IMR-90 (cell line): Measurements from ENCODE around the gene PMPCA. TPM values are rescaled to one million over a fixed set of nuclear protein-coding genes. Genes with fewer than 3 reads are reported as not detected.

Experiments used
- ATAC-seq: fragments of 200-7000 bp; cut with Tn5 transposase; 2 replicates; pipeline ENCODE4 v1.9.1; 2020; ENCODE audit warnings: low read depth, mild to moderate bottlenecking, moderate library complexity
- BruUV-seq: library from RNA; stranded (reverse); fragments of 400-500 nt; replicated peaks from 2 replicates; lab custom pipeline; 2021; lab: Mats Ljungman, UMichigan
- CTCF ChIA-PET: fragments of 300-600 bp; formaldehyde crosslinking; extraction: SDS; loops from one replicate; lab custom pipeline; 2021; ENCODE audit warnings: antibody characterized with exemption; lab: Yijun Ruan, JAX
- POLR2A ChIA-PET: fragments of 300-600 bp; sonication (Branson Sonifier 250); formaldehyde crosslinking; loops from one replicate; lab custom pipeline; 2022; ENCODE audit warnings: antibody characterized with exemption; ENCODE audit not compliant: unreplicated experiment; lab: Charles Lee
- DNase-seq: peaks from one replicate; pipeline ENCODE4 v3.0.0; 2013
- H2AFZ ChIP-seq: replicated peaks from 2 replicates; pipeline ENCODE3; 2013; ENCODE audit warnings: low read length, mild to moderate bottlenecking; ENCODE audit not compliant: poor library complexity
- H2AK5ac ChIP-seq: 2 replicates; pipeline ENCODE4 v1.6.1; 2013; ENCODE audit warnings: low read depth, low read length, inconsistent platforms
- H2AK9ac ChIP-seq: replicated peaks from 2 replicates; pipeline ENCODE3; 2013; ENCODE audit warnings: mild to moderate bottlenecking, low read depth, low read length, moderate library complexity; ENCODE audit not compliant: poor library complexity
- H2BK120ac ChIP-seq: 2 replicates; pipeline ENCODE4 v1.6.1; 2013; ENCODE audit warnings: low read depth, low read length, inconsistent platforms
- H2BK15ac ChIP-seq: 3 replicates; pipeline ENCODE4 v1.6.1; 2013; ENCODE audit warnings: low read depth, low read length, inconsistent platforms
- H2BK20ac ChIP-seq: 2 replicates; pipeline ENCODE4 v1.6.1; 2013; ENCODE audit warnings: low read depth, mild to moderate bottlenecking, inconsistent platforms, low read length, moderate library complexity
- H2BK5ac ChIP-seq: 2 replicates; pipeline ENCODE4 v1.6.1; 2013; ENCODE audit warnings: mild to moderate bottlenecking, low read depth, low read length, inconsistent platforms; ENCODE audit not compliant: poor library complexity, severe bottlenecking
- H3K14ac ChIP-seq: replicated peaks from 2 replicates; pipeline ENCODE4 v1.6.1; 2013; ENCODE audit warnings: low read depth, low read length, inconsistent platforms
- H3K18ac ChIP-seq: 2 replicates; pipeline ENCODE4 v1.6.1; 2013; ENCODE audit warnings: low read depth, low read length, control low read depth
- H3K23ac ChIP-seq: 2 replicates; pipeline ENCODE4 v1.6.1; 2013; ENCODE audit warnings: low read depth, low read length, inconsistent platforms
- H3K27ac ChIP-seq: 2 replicates; pipeline ENCODE4 v1.5.1; 2013; ENCODE audit warnings: mild to moderate bottlenecking, control low read depth, low read length; ENCODE audit not compliant: insufficient read depth
- H3K27me3 ChIP-seq: 2 replicates; pipeline ENCODE4 v1.6.1; 2013; ENCODE audit warnings: low read length; ENCODE audit not compliant: control insufficient read depth, insufficient read depth
- H3K36me3 ChIP-seq: 2 replicates; pipeline ENCODE4 v1.6.1; 2013; ENCODE audit warnings: low read length, mixed read lengths; ENCODE audit not compliant: control insufficient read depth, insufficient read depth
- H3K4ac ChIP-seq: 2 replicates; pipeline ENCODE4 v1.6.1; 2013; ENCODE audit warnings: low read depth, low read length, inconsistent platforms
- H3K4me1 ChIP-seq: 2 replicates; pipeline ENCODE4 v1.6.1; 2013; ENCODE audit warnings: low read length, mixed read lengths; ENCODE audit not compliant: control insufficient read depth, insufficient read depth
- H3K4me2 ChIP-seq: 2 replicates; pipeline ENCODE4 v1.6.1; 2013; ENCODE audit warnings: low read depth, mild to moderate bottlenecking, control low read depth, low read length, moderate library complexity
- H3K4me3 ChIP-seq: 2 replicates; pipeline ENCODE4 v1.5.1; 2013; ENCODE audit warnings: low read depth, mild to moderate bottlenecking, control low read depth, low read length, moderate library complexity; ENCODE audit not compliant: insufficient read depth
- H3K56ac ChIP-seq: 2 replicates; pipeline ENCODE4 v1.6.1; 2013; ENCODE audit warnings: low read length, inconsistent platforms; ENCODE audit not compliant: insufficient read depth; ENCODE audit errors: extremely low read depth
- H3K79me1 ChIP-seq, 2 experiments: 2 replicates each; pipeline ENCODE4 v1.6.1; 2013; ENCODE audit warnings: low read length in 2 of 2, inconsistent platforms in 1 of 2, low read depth in 1 of 2
- H3K9ac ChIP-seq: 2 replicates; pipeline ENCODE4 v1.6.1; 2013; ENCODE audit warnings: low read depth, low read length, control low read depth
- H3K9me1 ChIP-seq: 2 replicates; pipeline ENCODE4 v1.6.1; 2013; ENCODE audit warnings: low read length, inconsistent platforms; ENCODE audit not compliant: insufficient read depth
- H3K9me3 ChIP-seq: 2 replicates; pipeline ENCODE4 v1.6.1; 2013; ENCODE audit warnings: low read length; ENCODE audit not compliant: control insufficient read depth, insufficient read depth
- H4K20me1 ChIP-seq: 2 replicates; pipeline ENCODE4 v1.6.1; 2013; ENCODE audit warnings: low read length, inconsistent platforms; ENCODE audit not compliant: insufficient read depth
- H4K5ac ChIP-seq: 2 replicates; pipeline ENCODE4 v1.6.1; 2013; ENCODE audit warnings: mild to moderate bottlenecking, low read depth, low read length, control low read depth
- H4K8ac ChIP-seq, 2 experiments: 2 replicates each; pipeline ENCODE4 v1.6.1; 2013; ENCODE audit warnings: low read depth in 2 of 2, low read length in 2 of 2, control low read depth in 1 of 2, inconsistent platforms in 1 of 2
- H4K91ac ChIP-seq: 2 replicates; pipeline ENCODE4 v1.6.1; 2013; ENCODE audit warnings: low read depth, low read length, inconsistent platforms; ENCODE audit not compliant: insufficient read depth
- BHLHE40 ChIP-seq: fragments of 150-350 bp; IDR thresholded peaks from 2 replicates; pipeline ENCODE4 v1.6.1; 2016; ENCODE audit warnings: mild to moderate bottlenecking, low read depth, low read length
- CEBPB ChIP-seq: IDR thresholded peaks from 2 replicates; pipeline ENCODE4 v1.6.1; 2012; ENCODE audit warnings: low read depth, low read length, improper control_type of control experiment
- CTCF ChIP-seq: conservative IDR thresholded peaks from 2 replicates; pipeline ENCODE4 v1.5.1; 2012; ENCODE audit warnings: mild to moderate bottlenecking, low read depth, low read length, improper control_type of control experiment
- FOS ChIP-seq: fragments of 150-350 bp; IDR thresholded peaks from 2 replicates; pipeline ENCODE4 v1.6.1; 2016; ENCODE audit warnings: low read depth, low read length
- MAFK ChIP-seq: IDR thresholded peaks from 2 replicates; pipeline ENCODE4 v1.6.1; 2012; ENCODE audit warnings: low read depth, low read length, improper control_type of control experiment
- MAZ ChIP-seq: IDR thresholded peaks from 2 replicates; pipeline ENCODE4 v1.6.1; 2012; ENCODE audit warnings: low read depth, mild to moderate bottlenecking, low read length, improper control_type of control experiment, moderate library complexity, borderline replicate concordance
- MXI1 ChIP-seq: IDR thresholded peaks from 2 replicates; pipeline ENCODE4 v1.6.1; 2012; ENCODE audit warnings: low read depth, mild to moderate bottlenecking, low read length, moderate library complexity, borderline replicate concordance
- NFE2L2 ChIP-seq: fragments of 150-350 bp; IDR thresholded peaks from 2 replicates; pipeline ENCODE4 v1.6.1; 2016; ENCODE audit warnings: low read depth, mild to moderate bottlenecking, low read length
- POLR2A ChIP-seq: IDR thresholded peaks from 2 replicates; pipeline ENCODE4 v1.6.1; 2012; ENCODE audit warnings: mild to moderate bottlenecking, low read depth, low read length
- RAD21 ChIP-seq: IDR thresholded peaks from 2 replicates; pipeline ENCODE4 v1.6.1; 2012; ENCODE audit warnings: low read length, improper control_type of control experiment
- RCOR1 ChIP-seq: IDR thresholded peaks from 2 replicates; pipeline ENCODE4 v1.6.1; 2012; ENCODE audit warnings: mild to moderate bottlenecking, low read length, improper control_type of control experiment; ENCODE audit not compliant: insufficient replicate concordance
- RFX5 ChIP-seq: IDR thresholded peaks from 2 replicates; pipeline ENCODE4 v1.8.0; 2012; ENCODE audit warnings: low read depth, mild to moderate bottlenecking, low read length, moderate library complexity
- SMC3 ChIP-seq: fragments of 150-350 bp; IDR thresholded peaks from 2 replicates; pipeline ENCODE4 v1.6.1; 2016; ENCODE audit warnings: low read depth, mild to moderate bottlenecking, antibody characterized with exemption, low read length, moderate library complexity
- WGBS, 2 experiments: methylation state at CpG; one replicate each; pipeline versions ENCODE4 v1.1.5 to v1.1.7; 2013; ENCODE audit warnings: missing lambda C conversion rate in 2 of 2; ENCODE audit not compliant: insufficient read length in 1 of 2; ENCODE audit errors: extremely low coverage in 2 of 2; 5-methylcytosine and 5-hydroxymethylcytosine counted together
- dilution Hi-C: fragments of 300-500 bp; cut with HindIII; formaldehyde crosslinking; loops from one replicate; pipeline ENCODE4 v1.14.3; 2018; ENCODE audit warnings: low sequenced_read_pairs; ENCODE audit not compliant: unreplicated experiment
- in situ Hi-C: fragments of 300-500 bp; cut with MboI; formaldehyde crosslinking; loops from 3 replicates; pipeline ENCODE4 v1.14.3; 2019; ENCODE audit warnings: low sequenced_read_pairs, inconsistent platforms, mixed read lengths
- intact Hi-C: fragments of 100-400 bp; cut with micrococcal nuclease; formaldehyde crosslinking; loops from 2 replicates; pipeline ENCODE4 v1.10.0; 2022
- polyA plus RNA-seq, 3 experiments: library from polyadenylated mRNA; depleted of rRNA; stranded (reverse); fragments of >200 nt; gene quantifications; 2 replicates each; pipeline ENCODE4 v1.2.3, GENCODE V29; 2012; ENCODE audit warnings: low replicate concordance in 1 of 3
- total RNA-seq: library from RNA; depleted of rRNA; stranded (reverse); fragments of >200 nt; gene quantifications from 2 replicates; pipeline ENCODE4 v1.2.3, GENCODE V29; 2012
- TF ChIP-seq, protein P1 (sequence below): fragments of 150-350 bp; IDR thresholded peaks from 2 replicates; pipeline ENCODE4 v1.6.1; 2017; ENCODE audit warnings: mild to moderate bottlenecking, antibody characterized with exemption, low read length, low read depth
- TF ChIP-seq, protein P2 (sequence below): fragments of 150-350 bp; IDR thresholded peaks from 2 replicates; pipeline ENCODE4 v1.6.1; 2016; ENCODE audit warnings: low read depth, mild to moderate bottlenecking, low read length, moderate library complexity, borderline replicate concordance

PMPCA gene
- total and polyA plus RNA-seq, 2 of the 4 experiments (the other 2 are of a cell fraction) = 62.6 to 95.8 TPM

DNA sequence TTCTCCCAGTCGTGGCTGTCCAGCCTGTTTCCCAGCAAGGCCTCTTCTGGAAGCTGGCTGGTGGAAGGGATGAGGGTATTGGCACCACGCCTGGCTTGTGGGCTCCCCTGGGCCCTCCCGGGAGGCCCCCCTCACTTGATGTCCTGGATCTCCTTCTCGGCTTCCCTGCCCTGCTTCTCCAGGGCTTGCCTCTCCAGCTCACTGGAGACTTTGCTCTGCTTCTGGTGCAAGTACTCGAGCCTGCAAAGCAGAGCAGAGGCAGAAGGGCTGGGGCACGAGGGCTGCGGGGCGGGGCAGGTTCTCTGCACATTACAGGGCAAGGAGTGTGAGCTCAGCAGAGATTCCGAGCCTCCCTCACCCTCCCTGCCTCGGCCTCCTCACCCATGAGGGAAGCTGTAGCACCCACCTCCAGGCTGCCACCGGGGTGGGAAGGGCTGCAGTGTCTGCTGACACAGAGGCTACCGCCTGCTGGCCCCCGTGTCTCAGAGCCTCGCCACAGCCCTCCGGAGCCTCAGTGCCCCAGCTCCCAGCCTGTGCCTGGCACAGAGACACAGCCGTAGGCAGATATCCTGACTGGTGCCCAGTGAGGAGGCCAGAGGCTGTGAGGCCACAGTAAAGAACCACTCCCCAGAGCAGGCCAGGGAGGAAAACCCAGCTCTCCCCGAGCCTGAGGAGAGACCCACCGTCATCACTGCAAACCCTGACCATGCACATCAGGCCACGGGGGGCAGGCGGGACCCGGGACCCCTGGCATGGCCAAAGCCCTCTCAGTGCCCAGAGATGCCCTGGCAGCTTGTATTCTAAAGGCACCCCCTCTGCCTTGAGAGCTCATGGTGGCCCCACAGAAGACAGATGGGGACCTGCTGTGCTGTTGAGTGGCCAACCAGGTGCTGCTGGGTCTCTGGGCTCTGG is 17.7 kb upstream of the PMPCA start:
- ChIA-PET CTCF (no interaction called here), POLR2A (no interaction called here)
- Histone ChIP-seq H3K23ac (no peak overlapping the region), H4K20me1 (peaks cover 3% of the 10 kb centered on the region; the same call in 1 of the 2 replicates), H2BK120ac (no peak overlapping the region), H4K91ac (no peak overlapping the region), H2BK5ac (no peak overlapping the region), H2AK5ac (no peak overlapping the region), H3K36me3 (peaks cover 74% of the 10 kb centered on the region), H3K27me3 (no peaks in the 10 kb centered on the region), H3K4me2 (no peak overlapping the region), H3K9me1 (no peaks in the 10 kb centered on the region), H3K18ac (no peak overlapping the region), H3K4ac (no peak overlapping the region), H3K56ac (no peak overlapping the region), H3K9me3 (no peaks in the 10 kb centered on the region), H2BK15ac (no peak overlapping the region), H3K27ac (no peak overlapping the region), H3K4me3 (no peak overlapping the region), H2BK20ac (no peak overlapping the region), H3K79me1 (peaks cover 14 to 18% of the 10 kb centered on the region in 2 experiments), H4K8ac (no peak overlapping the region), H3K14ac (no peak overlapping the region), H4K5ac (no peak overlapping the region), H3K9ac (no peak overlapping the region), H2AFZ (no peak overlapping the region), H2AK9ac (no peak overlapping the region), H3K4me1 (no peaks in the 10 kb centered on the region)
- in situ Hi-C loops = no loop called here
- WGBS, 2 experiments = 89% methylated on average over 9 of the region's 21 CpGs; no CpG with 5 or more reads in 1 of the 2 experiments
- dilution Hi-C loops = no loop called here
- DNase-seq = no peak
- no TSS peak for BruUV-seq
- intact Hi-C loops = no loop called here
- ATAC-seq = no peak
- TF ChIP-seq RFX5 (no peak), RCOR1 (no peak), FOS (no peak), MXI1 (no peak), POLR2A (no peak), CEBPB (no peak), SMC3 (no peak), BHLHE40 (no peak), MAFK (no peak), MAZ (no peak), NFE2L2 (no peak), RAD21 (no peak), CTCF (no peak)
- TF ChIP-seq, protein P1, sequence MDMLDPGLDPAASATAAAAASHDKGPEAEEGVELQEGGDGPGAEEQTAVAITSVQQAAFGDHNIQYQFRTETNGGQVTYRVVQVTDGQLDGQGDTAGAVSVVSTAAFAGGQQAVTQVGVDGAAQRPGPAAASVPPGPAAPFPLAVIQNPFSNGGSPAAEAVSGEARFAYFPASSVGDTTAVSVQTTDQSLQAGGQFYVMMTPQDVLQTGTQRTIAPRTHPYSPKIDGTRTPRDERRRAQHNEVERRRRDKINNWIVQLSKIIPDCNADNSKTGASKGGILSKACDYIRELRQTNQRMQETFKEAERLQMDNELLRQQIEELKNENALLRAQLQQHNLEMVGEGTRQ = no peak
- TF ChIP-seq, protein P2, sequence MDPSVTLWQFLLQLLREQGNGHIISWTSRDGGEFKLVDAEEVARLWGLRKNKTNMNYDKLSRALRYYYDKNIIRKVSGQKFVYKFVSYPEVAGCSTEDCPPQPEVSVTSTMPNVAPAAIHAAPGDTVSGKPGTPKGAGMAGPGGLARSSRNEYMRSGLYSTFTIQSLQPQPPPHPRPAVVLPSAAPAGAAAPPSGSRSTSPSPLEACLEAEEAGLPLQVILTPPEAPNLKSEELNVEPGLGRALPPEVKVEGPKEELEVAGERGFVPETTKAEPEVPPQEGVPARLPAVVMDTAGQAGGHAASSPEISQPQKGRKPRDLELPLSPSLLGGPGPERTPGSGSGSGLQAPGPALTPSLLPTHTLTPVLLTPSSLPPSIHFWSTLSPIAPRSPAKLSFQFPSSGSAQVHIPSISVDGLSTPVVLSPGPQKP = no peak
